ENCODE results near the gene LBX2.

DNA sequence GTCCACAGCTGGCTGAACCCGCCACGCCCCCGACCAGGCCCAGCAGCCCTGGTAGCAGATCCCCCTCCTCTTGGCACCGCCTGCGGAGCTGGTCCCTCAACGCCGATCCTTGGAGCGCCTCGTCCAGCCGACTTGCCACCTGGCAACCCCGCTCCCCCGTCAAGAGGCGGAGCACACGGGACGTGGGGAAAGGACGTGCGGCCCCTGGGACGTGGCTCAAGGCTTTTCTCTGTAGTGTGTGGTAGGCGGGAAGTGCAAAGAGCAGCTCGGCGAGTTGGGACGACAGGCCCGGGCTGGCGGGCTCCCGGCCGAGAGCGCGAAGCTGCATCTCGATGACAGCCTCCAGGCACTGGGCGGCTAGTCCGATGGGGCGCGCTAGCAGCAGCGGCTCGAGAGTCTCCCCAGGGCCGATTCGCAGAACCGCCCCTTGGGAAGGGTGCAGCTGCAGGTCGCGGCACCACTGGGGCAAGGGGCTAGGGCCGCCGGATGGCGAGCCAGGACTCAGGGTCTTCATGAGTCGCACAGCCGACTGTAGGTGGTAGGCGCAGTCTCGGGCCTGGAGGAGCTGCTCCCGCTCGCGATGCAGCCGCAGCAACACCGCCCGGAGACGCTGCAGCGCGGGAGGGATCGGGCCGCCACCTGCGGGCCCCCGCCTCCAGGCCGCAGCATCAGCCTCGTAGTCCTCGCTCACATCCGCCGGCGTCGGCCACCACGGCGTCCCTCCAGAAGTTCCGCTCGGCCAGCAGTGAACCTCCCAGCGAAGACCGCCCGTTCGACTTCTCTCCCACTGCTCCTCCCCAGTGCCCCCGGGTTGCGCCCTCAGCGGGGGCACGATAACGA is 17.2 kb downstream of the LBX2 start:
- TF ChIP-seq, protein P1, sequence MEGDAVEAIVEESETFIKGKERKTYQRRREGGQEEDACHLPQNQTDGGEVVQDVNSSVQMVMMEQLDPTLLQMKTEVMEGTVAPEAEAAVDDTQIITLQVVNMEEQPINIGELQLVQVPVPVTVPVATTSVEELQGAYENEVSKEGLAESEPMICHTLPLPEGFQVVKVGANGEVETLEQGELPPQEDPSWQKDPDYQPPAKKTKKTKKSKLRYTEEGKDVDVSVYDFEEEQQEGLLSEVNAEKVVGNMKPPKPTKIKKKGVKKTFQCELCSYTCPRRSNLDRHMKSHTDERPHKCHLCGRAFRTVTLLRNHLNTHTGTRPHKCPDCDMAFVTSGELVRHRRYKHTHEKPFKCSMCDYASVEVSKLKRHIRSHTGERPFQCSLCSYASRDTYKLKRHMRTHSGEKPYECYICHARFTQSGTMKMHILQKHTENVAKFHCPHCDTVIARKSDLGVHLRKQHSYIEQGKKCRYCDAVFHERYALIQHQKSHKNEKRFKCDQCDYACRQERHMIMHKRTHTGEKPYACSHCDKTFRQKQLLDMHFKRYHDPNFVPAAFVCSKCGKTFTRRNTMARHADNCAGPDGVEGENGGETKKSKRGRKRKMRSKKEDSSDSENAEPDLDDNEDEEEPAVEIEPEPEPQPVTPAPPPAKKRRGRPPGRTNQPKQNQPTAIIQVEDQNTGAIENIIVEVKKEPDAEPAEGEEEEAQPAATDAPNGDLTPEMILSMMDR (IDR thresholded peaks at IDR 0.05): no peak
- no peak for TF ChIP-seq SIN3A (IDR thresholded peaks at IDR 0.05; ENCODE audit: borderline replicate concordance, insufficient read depth, low read depth, low read length)
- TF ChIP-seq, protein P2, sequence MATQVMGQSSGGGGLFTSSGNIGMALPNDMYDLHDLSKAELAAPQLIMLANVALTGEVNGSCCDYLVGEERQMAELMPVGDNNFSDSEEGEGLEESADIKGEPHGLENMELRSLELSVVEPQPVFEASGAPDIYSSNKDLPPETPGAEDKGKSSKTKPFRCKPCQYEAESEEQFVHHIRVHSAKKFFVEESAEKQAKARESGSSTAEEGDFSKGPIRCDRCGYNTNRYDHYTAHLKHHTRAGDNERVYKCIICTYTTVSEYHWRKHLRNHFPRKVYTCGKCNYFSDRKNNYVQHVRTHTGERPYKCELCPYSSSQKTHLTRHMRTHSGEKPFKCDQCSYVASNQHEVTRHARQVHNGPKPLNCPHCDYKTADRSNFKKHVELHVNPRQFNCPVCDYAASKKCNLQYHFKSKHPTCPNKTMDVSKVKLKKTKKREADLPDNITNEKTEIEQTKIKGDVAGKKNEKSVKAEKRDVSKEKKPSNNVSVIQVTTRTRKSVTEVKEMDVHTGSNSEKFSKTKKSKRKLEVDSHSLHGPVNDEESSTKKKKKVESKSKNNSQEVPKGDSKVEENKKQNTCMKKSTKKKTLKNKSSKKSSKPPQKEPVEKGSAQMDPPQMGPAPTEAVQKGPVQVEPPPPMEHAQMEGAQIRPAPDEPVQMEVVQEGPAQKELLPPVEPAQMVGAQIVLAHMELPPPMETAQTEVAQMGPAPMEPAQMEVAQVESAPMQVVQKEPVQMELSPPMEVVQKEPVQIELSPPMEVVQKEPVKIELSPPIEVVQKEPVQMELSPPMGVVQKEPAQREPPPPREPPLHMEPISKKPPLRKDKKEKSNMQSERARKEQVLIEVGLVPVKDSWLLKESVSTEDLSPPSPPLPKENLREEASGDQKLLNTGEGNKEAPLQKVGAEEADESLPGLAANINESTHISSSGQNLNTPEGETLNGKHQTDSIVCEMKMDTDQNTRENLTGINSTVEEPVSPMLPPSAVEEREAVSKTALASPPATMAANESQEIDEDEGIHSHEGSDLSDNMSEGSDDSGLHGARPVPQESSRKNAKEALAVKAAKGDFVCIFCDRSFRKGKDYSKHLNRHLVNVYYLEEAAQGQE (IDR thresholded peaks at IDR 0.05; ENCODE audit: insufficient read depth in 1 of 2, low read depth in 2 of 2, low read length in 1 of 2): no peak

All from Panc1 (cell line).